Transverse colon (tissue), 3 donors: Measurements from ENCODE around the gene GFPT1.

Experiments
- EP300 ChIP-seq: sonication (generic); formaldehyde crosslinking; IDR thresholded peaks from one replicate; pipeline ENCODE4 v1.6.1; 2017; ENCODE audit warnings: antibody characterized with exemption, low read depth
- TF ChIP-seq, protein P1 (sequence below), 5 experiments: fragments of 200-600 bp in 3 of 5; fragments of 450-650 bp in 2 of 5; sonication (generic) in 3 of 5; IDR thresholded peaks; 1 replicate in 2 of 5; 2 replicates in 3 of 5; pipeline ENCODE4 v1.5.1; 2016 to 2017; ENCODE audit warnings: antibody characterized with exemption in 5 of 5, inconsistent platforms in 3 of 5, mild to moderate bottlenecking in 2 of 5, moderate library complexity in 1 of 5

DNA sequence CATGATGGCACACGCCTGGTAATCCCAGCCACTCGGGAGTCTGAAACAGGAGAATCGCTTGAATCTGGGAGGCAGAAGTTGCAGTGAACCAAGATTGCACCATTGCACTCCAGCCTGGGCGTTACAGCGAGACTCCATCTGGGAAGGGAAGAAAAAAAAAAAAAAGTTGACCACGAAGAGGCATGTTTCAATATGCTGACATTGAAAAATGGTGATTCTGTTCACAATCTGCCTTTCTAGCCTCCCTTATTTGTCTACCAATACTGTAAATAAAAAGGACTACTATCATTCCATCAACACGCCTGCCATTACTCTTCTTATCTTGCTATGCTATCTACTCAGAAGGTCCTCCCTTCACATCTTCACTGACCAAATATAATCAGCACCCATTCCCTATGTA, 18.4 kb downstream of the GFPT1 start:
- no peak for TF ChIP-seq EP300
- TF ChIP-seq, protein P1, sequence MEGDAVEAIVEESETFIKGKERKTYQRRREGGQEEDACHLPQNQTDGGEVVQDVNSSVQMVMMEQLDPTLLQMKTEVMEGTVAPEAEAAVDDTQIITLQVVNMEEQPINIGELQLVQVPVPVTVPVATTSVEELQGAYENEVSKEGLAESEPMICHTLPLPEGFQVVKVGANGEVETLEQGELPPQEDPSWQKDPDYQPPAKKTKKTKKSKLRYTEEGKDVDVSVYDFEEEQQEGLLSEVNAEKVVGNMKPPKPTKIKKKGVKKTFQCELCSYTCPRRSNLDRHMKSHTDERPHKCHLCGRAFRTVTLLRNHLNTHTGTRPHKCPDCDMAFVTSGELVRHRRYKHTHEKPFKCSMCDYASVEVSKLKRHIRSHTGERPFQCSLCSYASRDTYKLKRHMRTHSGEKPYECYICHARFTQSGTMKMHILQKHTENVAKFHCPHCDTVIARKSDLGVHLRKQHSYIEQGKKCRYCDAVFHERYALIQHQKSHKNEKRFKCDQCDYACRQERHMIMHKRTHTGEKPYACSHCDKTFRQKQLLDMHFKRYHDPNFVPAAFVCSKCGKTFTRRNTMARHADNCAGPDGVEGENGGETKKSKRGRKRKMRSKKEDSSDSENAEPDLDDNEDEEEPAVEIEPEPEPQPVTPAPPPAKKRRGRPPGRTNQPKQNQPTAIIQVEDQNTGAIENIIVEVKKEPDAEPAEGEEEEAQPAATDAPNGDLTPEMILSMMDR (IDR thresholded peaks at IDR 0.05) = no peak
